Colonic mucosa (tissue), 4 donors: ENCODE data around the gene ADAMTS16. TPM values are rescaled to one million over a fixed set of nuclear protein-coding genes. Genes with fewer than 3 reads are reported as not detected.

Experiments
- DNase-seq: peaks from one replicate; pipeline ENCODE4 v3.0.0-alpha.2; 2020
- H3K27ac ChIP-seq: fragments of 200-600 bp; one replicate; pipeline ENCODE4 v1.8.0; 2021
- H3K27me3 ChIP-seq: fragments of 200-600 bp; one replicate; pipeline ENCODE4 v1.8.0; 2021
- H3K36me3 ChIP-seq: fragments of 200-600 bp; one replicate; pipeline ENCODE4 v1.8.0; 2021
- H3K4me1 ChIP-seq: fragments of 200-600 bp; one replicate; pipeline ENCODE4 v1.8.0; 2021; ENCODE audit warnings: mild to moderate bottlenecking
- H3K4me3 ChIP-seq: fragments of 200-600 bp; one replicate; pipeline ENCODE4 v1.8.0; 2021
- H3K9ac ChIP-seq, 2 donors: one replicate each; pipeline ENCODE4 v1.7.0; 2013; ENCODE audit warnings: control low read depth in 2 of 2, low read depth in 2 of 2, low read length in 2 of 2
- H3K9me3 ChIP-seq: fragments of 200-600 bp; one replicate; pipeline ENCODE4 v1.8.0; 2021
- intact Hi-C: fragments of 100-400 bp; cut with DNase I; formaldehyde crosslinking; loops from one replicate; pipeline ENCODE4 v1.14.1; 2022
- total RNA-seq, 2 donors: library from RNA; stranded (reverse); fragmentation: NEBNext Ultra II Directional in 1 of 2; extraction: Animal tissue kit (Norgen Biotek cat#: 25700) in 1 of 2; gene quantifications; one replicate each; pipeline ENCODE4 v1.2.1, GENCODE V29; 2021
- TF ChIP-seq, protein P1 (sequence below): fragments of 200-600 bp; IDR thresholded peaks from one replicate; pipeline ENCODE4 v1.8.0; 2022; ENCODE audit warnings: antibody characterized with exemption, mild to moderate bottlenecking
- donor health status: healthy.
- donor health status: DM: no; HTN: no; CAD: no.
- donor health status: DM: no; HTN: no; CAD: no.

ADAMTS16 gene
- total RNA-seq, 2 donors from 2014 or later, result 0.16 TPM; not detected in 1

- peaks cover 17% of the 10 kb centered on the region for H3K27me3 ChIP-seq
- no peaks in the 10 kb centered on the region for H3K36me3 ChIP-seq
- H3K4me3 ChIP-seq, result no peak overlapping the region
- TF ChIP-seq, protein P1, sequence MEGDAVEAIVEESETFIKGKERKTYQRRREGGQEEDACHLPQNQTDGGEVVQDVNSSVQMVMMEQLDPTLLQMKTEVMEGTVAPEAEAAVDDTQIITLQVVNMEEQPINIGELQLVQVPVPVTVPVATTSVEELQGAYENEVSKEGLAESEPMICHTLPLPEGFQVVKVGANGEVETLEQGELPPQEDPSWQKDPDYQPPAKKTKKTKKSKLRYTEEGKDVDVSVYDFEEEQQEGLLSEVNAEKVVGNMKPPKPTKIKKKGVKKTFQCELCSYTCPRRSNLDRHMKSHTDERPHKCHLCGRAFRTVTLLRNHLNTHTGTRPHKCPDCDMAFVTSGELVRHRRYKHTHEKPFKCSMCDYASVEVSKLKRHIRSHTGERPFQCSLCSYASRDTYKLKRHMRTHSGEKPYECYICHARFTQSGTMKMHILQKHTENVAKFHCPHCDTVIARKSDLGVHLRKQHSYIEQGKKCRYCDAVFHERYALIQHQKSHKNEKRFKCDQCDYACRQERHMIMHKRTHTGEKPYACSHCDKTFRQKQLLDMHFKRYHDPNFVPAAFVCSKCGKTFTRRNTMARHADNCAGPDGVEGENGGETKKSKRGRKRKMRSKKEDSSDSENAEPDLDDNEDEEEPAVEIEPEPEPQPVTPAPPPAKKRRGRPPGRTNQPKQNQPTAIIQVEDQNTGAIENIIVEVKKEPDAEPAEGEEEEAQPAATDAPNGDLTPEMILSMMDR, result peak; percentile 78
- no peak overlapping the region for H3K27ac ChIP-seq
- H3K4me1 ChIP-seq, result no peaks in the 10 kb centered on the region
- intact Hi-C loops, result loop anchor here (2.0 kb wide), 1 partner anchor 277 kb away; no protein-coding TSS in a partner anchor
- no peaks in the 10 kb centered on the region for H3K9me3 ChIP-seq
- DNase-seq, result peak; percentile 63
- H3K9ac ChIP-seq, result no peak overlapping the region
Measured at GRCh38 chr5:5141625-5142525, 1.7 kb downstream of the ADAMTS16 start.

DNA sequence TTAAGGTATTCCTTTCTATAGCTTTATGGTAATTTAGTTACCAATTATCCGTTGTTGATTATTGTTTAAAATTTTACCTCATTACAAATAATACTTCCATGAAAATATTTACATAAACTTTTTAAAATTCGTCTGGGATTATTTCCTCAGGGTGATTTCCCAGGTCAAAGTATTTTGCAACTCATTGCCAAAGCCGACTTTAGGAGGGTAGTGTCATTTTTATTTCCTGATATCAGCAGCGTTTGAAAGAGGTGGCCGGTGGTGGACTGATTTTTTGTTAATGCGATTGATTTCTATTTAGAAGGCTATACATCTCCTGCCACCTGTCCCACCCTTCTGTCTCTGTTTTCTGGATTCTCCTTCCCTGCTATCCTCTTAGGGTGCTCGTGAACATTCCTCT lies 4.3 kb downstream of the ADAMTS16 start:
- Histone ChIP-seq H3K27me3 (peaks cover 17% of the 10 kb centered on the region), H3K27ac (no peak overlapping the region), H3K36me3 (no peaks in the 10 kb centered on the region), H3K4me1 (no peaks in the 10 kb centered on the region), H3K9ac (no peak overlapping the region), H3K9me3 (no peaks in the 10 kb centered on the region), H3K4me3 (no peak overlapping the region)
- no peak for DNase-seq
- TF ChIP-seq, protein P1, result no peak
- intact Hi-C loops, result no loop called here

DNA sequence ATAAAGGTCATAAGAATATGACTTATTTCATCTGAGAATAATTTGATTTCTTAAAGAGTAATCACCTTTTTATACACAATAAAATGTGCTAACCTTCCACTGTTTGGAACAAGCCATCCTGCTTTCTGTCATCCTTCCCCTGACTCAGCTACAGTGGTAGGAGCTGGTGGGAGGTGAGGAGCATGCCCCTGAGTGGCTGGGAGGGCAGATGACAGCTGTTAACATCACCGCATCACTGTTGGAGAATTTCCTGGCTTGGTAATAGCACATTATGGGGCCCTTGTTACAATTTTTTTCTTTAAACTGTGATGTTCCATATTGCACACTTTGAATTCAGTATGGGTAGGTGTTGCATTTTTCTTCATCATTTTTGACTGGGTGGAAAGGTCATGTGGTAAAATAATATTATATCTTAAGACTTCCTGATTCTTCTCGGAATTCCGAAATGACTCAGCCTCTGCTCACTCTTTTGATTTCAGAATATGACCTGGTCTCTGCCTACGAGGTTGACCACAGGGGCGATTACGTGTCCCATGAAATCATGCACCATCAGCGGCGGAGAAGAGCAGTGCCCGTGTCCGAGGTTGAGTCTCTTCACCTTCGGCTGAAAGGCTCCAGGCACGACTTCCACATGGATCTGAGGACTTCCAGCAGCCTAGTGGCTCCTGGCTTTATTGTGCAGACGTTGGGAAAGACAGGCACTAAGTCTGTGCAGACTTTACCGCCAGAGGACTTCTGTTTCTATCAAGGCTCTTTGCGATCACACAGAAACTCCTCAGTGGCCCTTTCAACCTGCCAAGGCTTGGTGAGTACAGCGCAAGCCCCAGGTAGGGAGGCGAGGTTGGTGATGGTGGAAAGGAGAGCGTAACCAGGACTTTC lies 5.8 kb downstream of the ADAMTS16 start:
- H3K4me3 ChIP-seq, result no peak overlapping the region
- no peaks in the 10 kb centered on the region for H3K4me1 ChIP-seq
- H3K27ac ChIP-seq, result no peak overlapping the region
- no peak for DNase-seq
- H3K9me3 ChIP-seq, result no peaks in the 10 kb centered on the region
- intact Hi-C loops, result no loop called here
- no peak overlapping the region for H3K9ac ChIP-seq
- peaks cover 5% of the 10 kb centered on the region for H3K27me3 ChIP-seq
- no peaks in the 10 kb centered on the region for H3K36me3 ChIP-seq
- TF ChIP-seq, protein P1, result no peak

DNA sequence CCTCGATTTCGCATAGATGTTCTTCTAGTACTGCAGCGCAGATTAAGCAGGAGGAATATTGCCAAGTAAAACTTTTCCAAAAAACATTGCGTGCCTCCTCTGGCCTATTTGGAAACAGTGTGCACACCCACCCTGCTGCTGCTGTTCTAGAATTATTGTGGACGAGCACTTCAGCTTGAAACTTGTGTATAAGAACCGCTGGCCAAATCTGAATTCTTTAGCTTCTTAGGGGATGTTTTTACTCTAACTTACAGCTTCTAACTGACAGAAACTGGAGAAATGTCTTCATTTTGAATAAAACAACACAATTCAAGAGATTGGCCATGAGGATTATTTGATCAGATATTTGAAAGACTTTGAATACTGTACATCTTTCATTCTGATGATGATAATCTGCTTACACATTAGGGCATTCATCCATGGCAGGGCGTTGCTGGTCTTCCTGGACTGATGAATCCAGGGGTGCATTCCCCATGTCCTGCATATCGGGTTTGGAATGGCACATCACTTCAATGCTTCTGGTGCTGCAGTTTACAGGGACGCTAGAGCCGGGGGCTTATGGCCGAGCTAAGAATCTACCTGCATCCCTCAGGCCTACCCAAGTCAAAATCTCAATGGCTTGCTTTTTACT lies 6.5 kb downstream of the ADAMTS16 start:
- Histone ChIP-seq H3K27ac (no peak overlapping the region), H3K4me3 (no peak overlapping the region), H3K36me3 (no peaks in the 10 kb centered on the region), H3K9me3 (no peaks in the 10 kb centered on the region), H3K27me3 (no peaks in the 10 kb centered on the region), H3K4me1 (no peaks in the 10 kb centered on the region), H3K9ac (no peak overlapping the region)
- no peak for DNase-seq
- intact Hi-C loops, result no loop called here
- TF ChIP-seq, protein P1, result no peak

DNA sequence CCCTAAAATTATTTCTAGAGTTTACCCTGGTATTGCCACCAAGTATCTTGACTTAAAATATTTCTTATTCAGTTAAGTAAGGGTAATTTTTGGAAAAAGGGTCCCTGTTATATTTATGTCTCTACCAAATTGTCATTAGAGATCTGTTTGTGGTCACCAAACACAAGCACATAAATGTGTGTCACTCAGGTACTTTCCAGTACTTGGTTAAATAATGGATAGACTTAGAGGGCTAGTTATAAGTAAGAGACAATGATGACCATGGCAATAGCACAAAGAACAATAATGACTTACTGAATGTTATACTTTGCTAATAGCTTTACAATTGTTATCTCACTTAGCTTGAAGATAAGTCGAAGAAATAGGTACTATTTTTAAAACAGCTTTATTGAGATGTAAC lies 9.0 kb downstream of the ADAMTS16 start:
- no peak overlapping the region for H3K9ac ChIP-seq
- no peaks in the 10 kb centered on the region for H3K27me3 ChIP-seq
- H3K27ac ChIP-seq, result no peak overlapping the region
- TF ChIP-seq, protein P1, result no peak
- H3K4me3 ChIP-seq, result no peak overlapping the region
- no peaks in the 10 kb centered on the region for H3K9me3 ChIP-seq
- H3K36me3 ChIP-seq, result no peaks in the 10 kb centered on the region
- no peaks in the 10 kb centered on the region for H3K4me1 ChIP-seq
- DNase-seq, result no peak
- intact Hi-C loops, result no loop called here
